Stimulated activated memory B cell treated with anti-CD40 and anti-IgM and Interleukin-4, amounts not matched to agents 10 μg/mL and 1 μg/mL and 100 μg/mL, for 72 hours (primary cell): Measurements from ENCODE around the gene MSLN.
A peak's percentile ranks its signal among the peaks of the same experiment; 100 is the strongest.

Experiments
- ATAC-seq: fragments of 150-1000 bp; cut with Tn5 transposase; 2 replicates; pipeline ENCODE4 v1.10.0; 2021
- H3K27ac Mint-ChIP-seq: one replicate; pipeline ENCODE4 v1.8.0; 2022; ENCODE audit warnings: mild to moderate bottlenecking, mixed read lengths
- H3K27me3 Mint-ChIP-seq: one replicate; pipeline ENCODE4 v1.8.0; 2022; ENCODE audit warnings: mixed read lengths
- H3K36me3 Mint-ChIP-seq: one replicate; pipeline ENCODE4 v1.8.0; 2022; ENCODE audit warnings: mixed read lengths
- H3K4me1 Mint-ChIP-seq: one replicate; pipeline ENCODE4 v1.8.0; 2022; ENCODE audit warnings: mixed read lengths
- H3K4me3 Mint-ChIP-seq: one replicate; pipeline ENCODE4 v1.8.0; 2022; ENCODE audit warnings: mild to moderate bottlenecking, moderate library complexity, mixed read lengths
- H3K9me3 Mint-ChIP-seq: one replicate; pipeline ENCODE4 v1.8.0; 2022; ENCODE audit warnings: mixed read lengths

The MSLN gene

DNA sequence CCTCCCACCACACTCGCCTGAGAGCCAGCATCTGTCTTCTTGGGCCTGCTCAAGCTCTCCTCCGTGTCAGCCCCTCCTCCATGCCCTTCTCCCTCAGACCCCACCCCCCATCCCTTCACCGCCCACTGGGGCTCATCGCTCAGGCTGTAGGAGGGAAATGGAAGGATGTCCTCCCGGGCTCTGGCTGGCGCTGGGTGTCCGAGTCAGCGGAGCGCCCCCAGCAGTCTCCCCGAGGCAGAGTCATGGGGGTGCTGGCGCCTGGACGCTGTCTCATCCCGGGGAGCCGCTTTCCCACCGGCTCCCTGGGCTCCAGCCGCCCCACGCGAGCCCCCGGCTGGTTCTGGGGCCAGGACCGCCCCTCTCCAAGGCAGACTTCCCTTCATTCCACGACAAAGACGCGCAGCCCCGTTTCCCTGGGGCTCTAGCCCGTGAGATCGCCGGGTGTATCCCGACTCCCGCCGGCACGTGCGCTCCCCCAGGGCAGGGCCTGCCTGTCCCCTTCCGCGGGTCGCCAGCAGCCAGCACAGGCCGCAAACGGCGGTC, 40.0 kb upstream of the MSLN start:
- Mint-ChIP-seq H3K4me1 (peaks cover 51% of the 10 kb centered on the region), H3K27me3 (peaks cover 9% of the 10 kb centered on the region), H3K4me3 (peak overlapping the region; percentile 84), H3K36me3 (peaks cover 6% of the 10 kb centered on the region), H3K27ac (peak overlapping the region; percentile 87), H3K9me3 (no peaks in the 10 kb centered on the region)
- peak; percentile 39 for ATAC-seq

DNA sequence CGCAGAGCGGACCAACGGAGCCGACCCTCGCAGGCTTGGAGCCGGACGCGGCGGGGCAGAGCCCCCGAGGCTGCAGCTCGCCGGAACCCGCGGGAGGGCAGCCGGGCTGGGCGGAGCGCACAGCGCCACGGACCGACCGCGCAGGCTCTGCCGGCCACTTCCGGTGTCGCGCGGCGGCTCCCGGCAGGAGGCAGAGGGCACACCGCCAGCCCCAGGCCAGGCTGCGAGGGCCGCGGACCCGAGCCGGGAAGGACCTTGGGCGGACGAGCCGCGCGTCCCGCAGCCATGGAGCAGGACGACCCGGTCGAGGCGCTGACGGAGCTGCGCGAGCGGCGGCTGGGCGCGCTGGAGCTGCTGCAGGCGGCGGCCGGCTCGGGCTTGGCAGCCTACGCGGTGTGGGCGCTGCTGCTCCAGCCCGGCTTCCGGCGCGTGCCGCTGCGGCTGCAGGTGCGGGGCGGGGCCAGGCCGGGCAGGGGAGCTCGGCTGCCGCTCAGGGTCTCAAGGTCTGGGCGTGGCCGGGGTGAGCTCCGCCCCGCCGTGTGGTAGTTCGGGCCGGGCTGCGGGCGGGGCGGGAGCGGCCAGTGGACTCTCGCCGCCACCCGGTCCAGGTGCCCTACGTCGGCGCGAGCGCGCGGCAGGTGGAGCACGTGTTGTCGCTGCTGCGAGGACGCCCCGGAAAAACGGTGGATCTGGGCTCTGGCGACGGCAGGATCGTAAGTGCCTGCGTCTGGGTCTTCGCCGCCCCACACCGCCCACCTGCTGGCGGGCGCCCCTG, 39.4 kb upstream of the MSLN start, which contains the start of gene ANTKMT:
Gene ANTKMT (plus strand): TSS at position 157 of the 775 bp plus-strand sequence. CDS start 129 bp downstream, at position 286.
- Mint-ChIP-seq H3K27me3 (peaks cover 6% of the 10 kb centered on the region), H3K36me3 (peaks cover 6% of the 10 kb centered on the region)

DNA sequence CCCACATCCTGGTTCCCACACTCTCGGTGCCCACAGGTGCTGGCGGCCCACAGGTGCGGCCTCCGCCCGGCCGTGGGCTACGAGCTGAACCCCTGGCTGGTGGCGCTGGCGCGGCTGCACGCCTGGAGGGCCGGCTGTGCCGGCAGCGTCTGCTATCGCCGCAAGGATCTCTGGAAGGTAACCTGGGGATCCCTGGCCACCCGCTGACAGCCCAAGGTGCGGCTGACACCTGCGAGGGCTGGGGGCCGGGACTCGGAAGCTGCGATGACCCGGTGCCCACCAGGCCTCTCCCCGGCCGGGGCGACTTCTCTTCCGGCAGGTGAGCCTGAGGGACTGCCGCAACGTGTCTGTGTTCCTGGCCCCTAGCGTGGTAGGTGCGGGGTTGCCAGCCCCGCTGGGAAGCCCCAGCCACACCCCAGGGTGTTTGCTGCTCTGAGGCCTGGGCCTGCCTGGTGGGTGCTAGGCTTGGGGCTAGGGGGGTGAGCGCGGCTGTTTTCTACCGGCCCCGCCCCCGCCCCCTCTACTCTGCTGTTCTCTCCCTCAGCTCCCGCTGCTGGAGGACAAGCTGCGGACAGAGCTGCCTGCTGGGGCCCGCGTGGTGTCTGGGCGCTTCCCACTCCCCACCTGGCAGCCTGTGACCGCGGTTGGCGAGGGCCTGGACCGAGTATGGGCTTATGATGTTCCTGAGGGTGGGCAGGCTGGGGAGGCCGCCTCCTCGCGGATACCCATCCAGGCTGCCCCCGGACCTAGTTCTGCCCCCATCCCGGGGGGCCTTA, 38.6 kb upstream of the MSLN start:
- Mint-ChIP-seq H3K27me3 (no peaks in the 10 kb centered on the region), H3K4me3 (peak overlapping the region; percentile 74), H3K4me1 (peaks cover 55% of the 10 kb centered on the region), H3K9me3 (no peaks in the 10 kb centered on the region), H3K27ac (peak overlapping the region; percentile 46), H3K36me3 (peaks cover 6% of the 10 kb centered on the region)
- ATAC-seq: no peak

More for the DNA sequence above, 39.4 kb upstream of the MSLN start, which contains the start of gene ANTKMT:
- Mint-ChIP-seq H3K4me1 (peaks cover 55% of the 10 kb centered on the region), H3K9me3 (no peaks in the 10 kb centered on the region), H3K27ac (peak within 1 kb of the TSS; percentile 87), H3K4me3 (peak within 1 kb of the TSS; percentile 84)
- peak; percentile 89 for ATAC-seq

DNA sequence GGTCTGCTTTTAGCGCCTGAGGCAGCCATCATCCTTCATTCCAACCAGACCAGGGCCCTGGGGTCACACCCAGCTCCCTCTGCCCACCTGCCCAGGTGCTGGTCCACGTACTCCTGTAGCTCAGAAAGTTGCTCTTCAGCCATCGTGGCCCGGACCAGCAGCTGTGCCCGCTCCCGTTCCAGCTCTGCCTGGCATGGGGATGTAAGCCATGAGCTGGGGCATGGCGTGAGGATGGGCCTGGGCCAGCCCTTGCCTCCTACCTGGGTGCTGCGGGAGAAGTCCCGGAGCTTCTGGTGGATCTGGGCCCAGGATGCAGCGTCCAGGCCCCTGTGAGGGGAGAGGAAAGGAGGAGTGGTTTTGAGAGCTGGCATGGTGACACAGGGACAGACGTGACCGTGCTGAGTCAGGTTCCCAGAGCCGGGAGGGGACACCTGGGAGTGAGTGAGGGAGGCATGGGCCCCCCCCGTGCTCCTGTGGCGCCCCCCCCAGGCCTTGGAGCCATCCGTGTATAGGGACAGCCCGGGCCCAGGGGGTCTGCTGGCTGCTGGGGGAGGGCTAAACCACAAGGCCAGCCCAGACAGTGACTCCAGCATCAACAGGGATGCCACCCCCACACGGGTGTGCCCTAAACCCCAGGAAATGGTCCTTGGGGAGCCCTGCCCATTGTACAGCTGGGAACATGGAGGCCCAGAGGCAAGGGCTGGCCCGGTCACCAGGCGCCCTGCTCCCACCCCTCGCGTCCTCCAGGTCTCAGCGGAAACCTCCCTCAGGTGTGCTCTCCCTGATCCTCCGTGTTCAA, 37.5 kb upstream of the MSLN start:
- no peak overlapping the region for H3K27ac Mint-ChIP-seq
- peak overlapping the region; percentile 35 for H3K4me3 Mint-ChIP-seq
- no peaks in the 10 kb centered on the region for H3K27me3 Mint-ChIP-seq
- no peaks in the 10 kb centered on the region for H3K9me3 Mint-ChIP-seq
- H3K4me1 Mint-ChIP-seq: peaks cover 55% of the 10 kb centered on the region
- H3K36me3 Mint-ChIP-seq: peaks cover 6% of the 10 kb centered on the region
- ATAC-seq: no peak

DNA sequence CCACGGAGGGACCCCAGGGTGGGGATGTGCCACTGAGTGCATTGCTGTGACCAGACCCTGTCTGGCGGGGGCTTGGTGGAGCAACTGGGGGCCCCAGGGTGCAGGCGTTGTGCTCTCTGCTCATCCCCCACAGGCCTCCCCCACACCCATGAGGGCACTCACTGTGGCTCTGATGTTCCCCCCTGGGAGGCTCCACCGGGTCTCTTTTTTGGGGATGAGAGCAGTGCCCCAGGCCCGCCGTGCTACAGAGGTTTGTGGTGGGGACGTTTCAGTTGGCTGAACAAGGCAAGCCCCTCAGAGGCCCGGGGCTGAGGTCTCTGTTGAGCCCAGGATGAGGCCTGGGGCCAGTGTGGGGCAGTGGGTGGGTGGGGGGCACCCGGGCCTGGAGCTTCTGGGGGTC, 36.8 kb upstream of the MSLN start:
- peaks cover 6% of the 10 kb centered on the region for H3K36me3 Mint-ChIP-seq
- no peaks in the 10 kb centered on the region for H3K9me3 Mint-ChIP-seq
- no peak for ATAC-seq
- H3K27me3 Mint-ChIP-seq: no peaks in the 10 kb centered on the region
- H3K4me1 Mint-ChIP-seq: peaks cover 55% of the 10 kb centered on the region
- H3K4me3 Mint-ChIP-seq: no peak overlapping the region
- H3K27ac Mint-ChIP-seq: no peak overlapping the region

DNA sequence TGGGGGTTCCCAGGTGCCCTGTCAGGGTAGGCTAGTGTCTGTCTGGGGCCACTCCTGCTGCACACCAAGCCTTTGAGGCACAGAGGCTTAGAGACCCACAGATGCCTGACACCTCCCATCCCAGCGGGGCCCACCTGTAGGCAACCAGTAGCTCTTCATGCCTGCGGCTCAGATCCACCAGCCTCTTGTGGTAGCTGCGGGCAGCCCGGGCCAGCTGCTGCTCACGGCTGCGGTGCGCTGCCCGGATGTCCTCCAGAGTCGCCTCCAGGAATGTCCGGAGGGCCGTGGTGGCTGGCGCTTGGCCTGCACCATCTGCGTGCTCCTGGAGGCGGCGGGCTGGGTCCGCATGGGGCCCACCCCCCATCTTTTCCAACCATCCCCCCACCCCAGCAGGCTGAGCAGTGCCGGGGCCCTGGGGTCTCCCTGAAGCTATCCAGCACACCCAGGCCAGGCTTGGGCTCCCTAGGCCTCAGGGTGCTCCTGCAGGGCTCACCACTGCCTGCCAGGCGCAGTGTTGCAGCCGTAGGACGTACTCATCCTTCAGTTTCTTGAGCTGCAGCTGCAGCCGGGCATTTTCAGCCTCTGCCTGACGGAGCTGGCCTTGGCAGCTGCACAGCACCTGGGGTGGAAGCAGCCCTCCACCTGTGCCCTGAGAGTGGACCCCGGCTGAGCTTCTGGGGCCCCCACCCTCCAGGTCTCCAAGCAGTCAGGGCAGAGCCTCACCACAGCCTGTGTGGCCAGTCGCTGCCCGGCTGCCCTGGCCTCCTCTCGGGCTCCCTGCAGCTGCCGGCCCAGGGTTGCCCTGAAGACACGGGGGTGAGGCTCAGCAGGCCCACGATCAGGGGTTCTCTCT, 36.1 kb upstream of the MSLN start:
- peaks cover 49% of the 10 kb centered on the region for H3K4me1 Mint-ChIP-seq
- no peaks in the 10 kb centered on the region for H3K27me3 Mint-ChIP-seq
- no peak overlapping the region for H3K4me3 Mint-ChIP-seq

DNA sequence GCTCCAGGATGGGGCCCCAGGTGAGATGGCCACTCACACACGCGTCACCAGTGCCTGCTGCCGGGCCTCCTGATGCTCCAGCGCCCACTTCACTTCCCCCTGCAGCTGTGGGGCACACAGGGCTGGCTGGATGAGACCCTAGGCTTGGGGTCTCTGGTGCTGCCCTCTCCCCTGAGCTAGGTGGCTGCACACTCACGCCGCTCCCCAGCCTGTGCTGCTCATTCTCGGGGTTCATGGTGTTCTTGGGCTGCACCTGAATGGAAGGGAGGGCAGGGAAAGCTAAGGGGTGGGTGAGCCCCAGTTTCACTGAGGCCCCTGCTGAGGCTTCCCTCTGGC, 35.5 kb upstream of the MSLN start:
- Mint-ChIP-seq H3K4me1 (peaks cover 43% of the 10 kb centered on the region), H3K36me3 (peaks cover 6% of the 10 kb centered on the region), H3K4me3 (no peak overlapping the region), H3K9me3 (no peaks in the 10 kb centered on the region), H3K27me3 (no peaks in the 10 kb centered on the region), H3K27ac (peak overlapping the region; percentile 70)
- ATAC-seq: no peak

More for the DNA sequence above, 36.1 kb upstream of the MSLN start:
- Mint-ChIP-seq H3K27ac (peak overlapping the region; percentile 53), H3K36me3 (peaks cover 6% of the 10 kb centered on the region), H3K9me3 (no peaks in the 10 kb centered on the region)
- ATAC-seq: no peak

DNA sequence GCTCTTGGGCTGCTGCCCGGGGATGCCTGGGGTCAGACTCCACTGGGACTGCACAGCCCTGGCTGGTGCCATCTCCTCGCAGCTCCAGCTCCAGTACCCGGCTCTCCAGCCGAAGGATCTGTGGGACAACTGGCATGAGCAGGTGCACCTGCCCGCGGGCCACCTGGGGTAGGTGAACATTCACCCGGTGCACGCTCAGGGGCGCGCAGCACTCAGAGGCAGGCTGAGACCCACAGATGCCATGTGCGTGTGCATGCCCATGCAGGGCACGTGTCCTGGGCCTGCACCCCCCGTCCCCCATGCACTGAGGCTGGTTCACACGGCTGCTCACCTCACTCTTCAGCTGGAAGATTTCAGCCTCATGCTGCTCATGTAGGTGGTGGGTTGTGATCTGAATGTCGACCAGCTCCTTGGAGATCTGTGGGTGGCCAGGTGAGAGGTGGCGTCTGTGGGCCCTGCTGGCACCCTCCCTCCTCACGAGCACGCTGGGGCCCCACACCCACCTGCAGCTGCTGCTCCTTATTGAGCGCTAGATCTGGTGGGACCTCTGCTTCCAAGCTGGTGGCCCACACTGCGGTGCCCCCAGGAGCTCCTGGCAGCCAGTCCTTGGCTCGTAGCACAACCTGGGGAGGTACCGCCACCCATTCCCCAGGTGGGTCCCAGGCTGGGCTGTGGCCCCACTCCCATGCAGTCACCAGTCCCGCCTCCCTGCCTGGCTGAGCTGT, 34.9 kb upstream of the MSLN start:
- H3K36me3 Mint-ChIP-seq: peaks cover 6% of the 10 kb centered on the region
- peak overlapping the region; percentile 84 for H3K4me3 Mint-ChIP-seq
- no peaks in the 10 kb centered on the region for H3K9me3 Mint-ChIP-seq
- no peaks in the 10 kb centered on the region for H3K27me3 Mint-ChIP-seq
- H3K4me1 Mint-ChIP-seq: peaks cover 37% of the 10 kb centered on the region
- no peak for ATAC-seq
- H3K27ac Mint-ChIP-seq: peak overlapping the region; percentile 70

DNA sequence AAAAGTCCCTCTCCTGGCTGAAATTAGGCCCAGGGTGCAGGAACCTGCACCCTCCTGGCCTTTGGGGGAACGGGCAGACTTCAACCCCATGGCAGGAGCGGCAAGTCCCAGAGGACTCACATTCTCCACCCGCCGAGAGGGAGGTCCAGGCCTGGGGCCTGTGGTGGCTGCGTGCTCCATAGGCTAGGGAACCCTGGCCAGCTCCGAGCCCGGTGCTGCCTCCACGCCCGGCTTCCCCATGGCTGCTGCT, 34.4 kb upstream of the MSLN start:
- no peak for ATAC-seq
- H3K4me3 Mint-ChIP-seq: peak overlapping the region; percentile 84
- H3K27ac Mint-ChIP-seq: peak overlapping the region; percentile 70
- H3K36me3 Mint-ChIP-seq: peaks cover 6% of the 10 kb centered on the region
- peaks cover 36% of the 10 kb centered on the region for H3K4me1 Mint-ChIP-seq
- H3K27me3 Mint-ChIP-seq: no peaks in the 10 kb centered on the region
- no peaks in the 10 kb centered on the region for H3K9me3 Mint-ChIP-seq

DNA sequence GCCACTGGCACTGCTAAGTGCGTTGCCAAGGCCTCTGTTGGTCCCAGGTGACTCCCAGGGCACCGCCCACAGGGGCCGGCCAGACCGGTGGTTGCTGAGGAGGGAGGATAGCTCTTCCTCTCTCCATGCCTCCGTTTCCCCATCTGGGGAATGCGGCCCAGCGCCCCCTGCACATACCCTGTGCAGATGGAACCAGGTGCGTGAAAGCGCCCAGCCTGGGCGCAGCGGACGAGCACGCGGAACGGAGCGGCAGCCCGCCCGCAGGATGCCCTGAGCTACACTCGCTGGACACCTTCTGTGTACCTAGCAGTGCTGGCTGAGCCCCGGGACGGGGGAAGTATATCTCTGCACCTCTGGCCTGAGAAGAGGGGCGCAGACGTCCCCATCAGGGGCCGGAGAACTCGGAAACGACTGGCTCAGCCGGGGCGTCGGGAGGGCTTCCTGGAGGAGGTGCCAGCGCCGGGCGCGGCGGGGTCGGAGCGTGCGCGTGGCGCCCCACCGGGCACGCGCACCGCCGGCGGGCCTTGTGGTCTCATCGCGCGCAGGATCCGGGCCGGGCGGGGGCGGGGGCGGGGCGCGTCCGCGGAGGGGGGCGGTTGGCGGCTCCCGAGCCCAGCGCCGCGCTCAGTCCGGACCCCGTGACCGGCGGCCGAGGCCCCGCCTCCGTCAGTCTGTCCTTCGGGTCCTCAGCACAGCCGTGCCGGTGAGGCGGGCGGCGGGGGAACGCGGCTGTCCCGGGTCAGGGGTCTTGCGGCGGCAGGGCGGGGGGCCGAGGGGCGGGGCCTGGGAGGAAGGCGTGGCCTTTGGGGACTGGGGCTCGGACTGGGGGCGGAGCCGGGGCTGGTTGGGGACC, 33.9 kb upstream of the MSLN start, which contains the start of the genes CCDC78 and HAGHL:
Gene CCDC78 (minus strand): TSS at position 6 of the 853 bp plus-strand sequence. CDS start 76 bp downstream, outside the sequence.
Gene HAGHL (plus strand): TSS at position 669 of the 853 bp plus-strand sequence. CDS start 404 bp downstream, outside the sequence.
- Mint-ChIP-seq H3K27ac (peak within 1 kb of the TSS; percentile 70), H3K4me1 (peaks cover 36% of the 10 kb centered on the region), H3K27me3 (no peaks in the 10 kb centered on the region), H3K9me3 (no peaks in the 10 kb centered on the region), H3K36me3 (peaks cover 6% of the 10 kb centered on the region), H3K4me3 (peak within 1 kb of the TSS; percentile 84)
- ATAC-seq: peak; percentile 62

DNA sequence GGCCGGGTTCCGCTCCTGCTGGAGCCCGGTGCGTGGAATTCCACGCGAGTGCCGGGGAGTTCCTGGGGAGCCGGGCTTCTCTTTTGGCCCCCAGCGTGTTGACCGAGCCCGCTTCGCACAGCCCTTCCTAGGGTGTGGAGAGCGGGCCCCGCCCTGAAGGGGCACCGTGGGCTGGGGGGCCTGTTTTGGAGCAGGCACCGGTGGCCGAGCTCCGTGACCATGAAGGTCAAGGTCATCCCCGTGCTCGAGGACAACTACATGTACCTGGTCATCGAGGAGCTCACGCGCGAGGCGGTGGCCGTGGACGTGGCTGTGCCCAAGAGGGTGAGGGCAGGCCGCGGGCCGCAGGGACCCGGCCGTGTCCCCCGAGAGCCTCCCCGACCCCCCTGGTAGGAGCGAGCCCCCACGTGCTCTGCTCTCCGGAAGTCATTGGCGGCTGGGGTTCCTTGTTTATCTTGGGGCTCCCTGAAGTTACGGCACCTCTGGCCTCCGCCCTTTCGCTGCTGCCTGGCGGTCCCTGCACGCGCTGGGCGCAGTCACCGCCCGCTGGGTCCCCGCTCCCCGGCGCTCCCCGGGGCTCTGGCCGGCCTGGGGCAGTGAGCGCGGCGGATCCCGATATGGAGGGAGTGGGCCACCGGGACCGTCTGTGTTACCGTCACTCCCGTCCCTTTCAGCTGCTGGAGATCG, 33.1 kb upstream of the MSLN start:
- ATAC-seq: peak; percentile 46
- Mint-ChIP-seq H3K4me1 (peaks cover 31% of the 10 kb centered on the region), H3K27me3 (no peaks in the 10 kb centered on the region), H3K36me3 (peaks cover 6% of the 10 kb centered on the region), H3K27ac (peak overlapping the region; percentile 37), H3K4me3 (peak overlapping the region; percentile 71), H3K9me3 (no peaks in the 10 kb centered on the region)

DNA sequence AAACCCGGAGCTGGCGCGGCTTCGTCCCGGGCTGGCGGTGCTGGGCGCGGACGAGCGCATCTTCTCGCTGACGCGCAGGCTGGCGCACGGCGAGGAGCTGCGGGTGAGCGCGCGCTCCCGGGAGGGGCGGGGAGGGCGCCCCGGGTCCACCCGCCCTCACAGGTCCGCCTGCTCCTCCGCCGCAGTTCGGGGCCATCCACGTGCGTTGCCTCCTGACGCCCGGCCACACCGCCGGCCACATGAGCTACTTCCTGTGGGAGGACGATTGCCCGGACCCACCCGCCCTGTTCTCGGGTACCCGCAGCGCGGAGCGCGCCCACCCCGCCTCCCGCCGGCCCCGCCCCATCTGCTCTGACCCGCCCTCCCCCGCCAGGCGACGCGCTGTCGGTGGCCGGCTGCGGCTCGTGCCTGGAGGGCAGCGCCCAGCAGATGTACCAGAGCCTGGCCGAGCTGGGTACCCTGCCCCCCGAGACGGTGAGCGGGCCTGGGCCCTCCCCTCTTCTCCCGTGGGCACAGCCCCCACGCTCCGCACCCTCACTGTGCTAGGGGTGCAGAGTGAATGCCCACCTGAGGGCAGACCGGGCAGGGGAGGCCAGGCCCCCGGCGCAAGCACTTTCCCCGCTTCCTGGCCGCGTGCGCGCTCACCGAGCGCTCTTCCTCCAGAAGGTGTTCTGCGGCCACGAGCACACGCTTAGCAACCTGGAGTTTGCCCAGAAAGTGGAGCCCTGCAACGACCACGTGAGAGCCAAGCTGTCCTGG, 32.2 kb upstream of the MSLN start:
- H3K36me3 Mint-ChIP-seq: peaks cover 6% of the 10 kb centered on the region
- H3K9me3 Mint-ChIP-seq: no peaks in the 10 kb centered on the region
- peak overlapping the region; percentile 72 for H3K4me3 Mint-ChIP-seq
- no peak overlapping the region for H3K27ac Mint-ChIP-seq
- H3K27me3 Mint-ChIP-seq: no peaks in the 10 kb centered on the region
- peaks cover 23% of the 10 kb centered on the region for H3K4me1 Mint-ChIP-seq
- peak; percentile 63 for ATAC-seq
